ENCODE measurements around the gene ENDOD1.
A peak's percentile ranks its signal among the peaks of the same experiment; 100 is the strongest.

Gene ENDOD1

GRCh38 chr11:95054356-95054755 is 35.3 kb upstream of the ENDOD1 start:
- no peak overlapping the region for H3K4me3 ChIP-seq (replicated peaks; ENCODE audit: low read depth, low read length)
- DNase-seq (ENCODE audit: extremely low read depth, low read depth): no peak
- TF ChIP-seq CTCF (IDR thresholded peaks at IDR 0.05; ENCODE audit: low read depth, low read length, missing control alignments): no peak

GRCh38 chr11:95055283-95055897 is 34.3 kb upstream of the ENDOD1 start:
- no peak overlapping the region for H3K4me3 ChIP-seq (replicated peaks; ENCODE audit: low read depth, low read length)
- no peak for DNase-seq (ENCODE audit: extremely low read depth, low read depth)
- TF ChIP-seq CTCF (IDR thresholded peaks at IDR 0.05; ENCODE audit: low read depth, low read length, missing control alignments): no peak

- H3K4me3 ChIP-seq (replicated peaks; ENCODE audit: low read depth, low read length): no peak overlapping the region
- TF ChIP-seq CTCF (IDR thresholded peaks at IDR 0.05; ENCODE audit: low read depth, low read length, missing control alignments): no peak
- no peak for DNase-seq (ENCODE audit: extremely low read depth, low read depth)
Observed at GRCh38 chr11:95057959-95058358, 31.7 kb upstream of the ENDOD1 start.

- TF ChIP-seq CTCF (IDR thresholded peaks at IDR 0.05; ENCODE audit: low read depth, low read length, missing control alignments): no peak
- H3K4me3 ChIP-seq (replicated peaks; ENCODE audit: low read depth, low read length): no peak overlapping the region
- DNase-seq (ENCODE audit: extremely low read depth, low read depth): no peak
Observed at GRCh38 chr11:95058621-95059020, 31.0 kb upstream of the ENDOD1 start.

GRCh38 chr11:95059046-95059445 is 30.6 kb upstream of the ENDOD1 start:
- H3K4me3 ChIP-seq (replicated peaks; ENCODE audit: low read depth, low read length): no peak overlapping the region
- no peak for DNase-seq (ENCODE audit: extremely low read depth, low read depth)
- no peak for TF ChIP-seq CTCF (IDR thresholded peaks at IDR 0.05; ENCODE audit: low read depth, low read length, missing control alignments)

GRCh38 chr11:95065336-95065735 is 24.3 kb upstream of the ENDOD1 start:
- TF ChIP-seq CTCF (IDR thresholded peaks at IDR 0.05; ENCODE audit: low read depth, low read length, missing control alignments): no peak
- H3K4me3 ChIP-seq (replicated peaks; ENCODE audit: low read depth, low read length): no peak overlapping the region
- DNase-seq (ENCODE audit: extremely low read depth, low read depth): no peak

GRCh38 chr11:95066716-95067038 is 23.0 kb upstream of the ENDOD1 start, which contains the start of gene SRSF8:
Gene SRSF8 (plus strand): TSS chr11:95066919. CDS start chr11:95067227, 308 bp downstream.
- DNase-seq (ENCODE audit: extremely low read depth, low read depth): no peak
- no peak for TF ChIP-seq CTCF (IDR thresholded peaks at IDR 0.05; ENCODE audit: low read depth, low read length, missing control alignments)

More at GRCh38 chr11:95066716-95067038, 23.0 kb upstream of the ENDOD1 start, which contains the start of gene SRSF8:
- peak within 1 kb of the TSS; percentile 82 for H3K4me3 ChIP-seq (replicated peaks; ENCODE audit: low read depth, low read length)
